ENCODE results near the gene NT5C1A.

- no peak for TF ChIP-seq CTCF (IDR thresholded peaks at IDR 0.05)
- no peak for TF ChIP-seq POLR2A (IDR thresholded peaks at IDR 0.05)
- no peak for TF ChIP-seq POLR2AphosphoS5 (IDR thresholded peaks at IDR 0.05)
These were observed 24.7 kb downstream of the NT5C1A start for GRCh38 chr1:39647247-39647646.

Measured in breast epithelium (tissue), 3 donors.